HCT116 (cell line): Measurements from ENCODE around the gene LSP1. TPM values are rescaled to one million over a fixed set of nuclear protein-coding genes. Genes with fewer than 3 reads are reported as not detected.

ENCODE experiments used
- ATAC-seq: fragments of 200-7000 bp; cut with Tn5 transposase; 2 replicates; pipeline ENCODE4 v1.9.1; 2020; ENCODE audit warnings: mild to moderate bottlenecking, moderate library complexity
- BruUV-seq: library from RNA; stranded (reverse); fragments of 400-500 nt; replicated peaks from 2 replicates; lab custom pipeline; 2021; lab: Mats Ljungman, UMichigan
- CTCF ChIA-PET: fragments of 300-600 bp; sonication (Branson Sonifier 250); formaldehyde crosslinking; loops from one replicate; lab custom pipeline; 2021; ENCODE audit warnings: antibody characterized with exemption; lab: Charles Lee
- POLR2A ChIA-PET: fragments of 300-600, 350-600 bp; sonication (Branson Sonifier 250); formaldehyde crosslinking; loops from one replicate; lab custom pipeline; 2021; ENCODE audit warnings: antibody characterized with exemption; lab: Charles Lee
- RAD21 ChIA-PET, 2 experiments: fragments of 300-600 bp; sonication (Branson Sonifier 250); formaldehyde crosslinking; loops; one replicate each; lab custom pipeline; 2023; ENCODE audit warnings: low total read pairs in 2 of 2; ENCODE audit not compliant: uncharacterized antibody in 2 of 2, unreplicated experiment in 2 of 2, low non-redundant PET in 1 of 2; lab: Charles Lee
- DNase-seq: peaks from one replicate; pipeline ENCODE4 v3.0.0-alpha.2; 2010; ENCODE audit warnings: low read depth, low spot score
- H2AFZ ChIP-seq: fragments of 200-600 bp; shearing (Covaris generic), sonication (generic); 2 replicates; pipeline ENCODE4 v1.6.1; 2017; ENCODE audit warnings: low read depth, mixed run types, mixed read lengths, antibody characterized with exemption, low read length; ENCODE audit not compliant: poor library complexity, severe bottlenecking
- H3K27ac ChIP-seq: 2 replicates; pipeline ENCODE4 v1.5.1; 2012; ENCODE audit warnings: low read depth, low read length
- H3K27me3 ChIP-seq: fragments of 200-600 bp; sonication (generic); 2 replicates; pipeline ENCODE4 v1.6.1; 2016; ENCODE audit warnings: mixed run types, low read length, mixed read lengths; ENCODE audit not compliant: insufficient read depth
- H3K36me3 ChIP-seq, 2 experiments: fragments of 200-500 bp in 1 of 2; fragments of 200-600 bp in 1 of 2; sonication (Bioruptor generic) in 1 of 2; sonication (generic) in 1 of 2; 2 replicates each; pipeline versions ENCODE4 v1.5.1 to v1.6.1; 2014 to 2016; ENCODE audit warnings: low read length in 2 of 2, inconsistent platforms in 1 of 2, mixed read lengths in 1 of 2, mixed run types in 1 of 2; ENCODE audit not compliant: insufficient read depth in 2 of 2, control insufficient read depth in 1 of 2
- H3K4me1 ChIP-seq, 2 experiments: fragments of 200-600 bp in 1 of 2; sonication (generic) in 1 of 2; 2 replicates each; pipeline versions ENCODE4 v1.5.1 to v1.6.1; 2012 to 2017; ENCODE audit warnings: low read length in 2 of 2, inconsistent platforms in 1 of 2, mild to moderate bottlenecking in 1 of 2, mixed read lengths in 1 of 2, mixed run types in 1 of 2, moderate library complexity in 1 of 2; ENCODE audit not compliant: insufficient read depth in 2 of 2, control insufficient read depth in 1 of 2
- H3K4me2 ChIP-seq: fragments of 200-600 bp; sonication (generic); 2 replicates; pipeline ENCODE4 v1.6.1; 2017; ENCODE audit warnings: mixed run types, low read length, mixed read lengths
- H3K4me3 ChIP-seq, 2 experiments: fragments of 200-600 bp in 1 of 2; sonication (generic) in 1 of 2; replicated peaks in 1 of 2; 2 replicates each; pipeline ENCODE4 v1.5.1; 2011 to 2016; ENCODE audit warnings: low read length in 2 of 2, control low read depth in 1 of 2, low read depth in 1 of 2, mild to moderate bottlenecking in 1 of 2, mixed read lengths in 1 of 2, mixed run types in 1 of 2
- H3K79me2 ChIP-seq: fragments of 200-600 bp; sonication (generic); 2 replicates; pipeline ENCODE4 v1.6.1; 2017; ENCODE audit warnings: mild to moderate bottlenecking, mixed run types, low read length, moderate library complexity, mixed read lengths; ENCODE audit not compliant: insufficient read depth
- H3K9ac ChIP-seq: fragments of 200-600 bp; sonication (generic); 2 replicates; pipeline ENCODE4 v1.6.1; 2016; ENCODE audit warnings: low read length, mixed read lengths
- H3K9me2 ChIP-seq: fragments of 200-600 bp; sonication (generic), shearing (Covaris generic); 2 replicates; pipeline ENCODE4 v1.6.1; 2017; ENCODE audit warnings: mixed run types, mild to moderate bottlenecking, moderate library complexity; ENCODE audit not compliant: insufficient read depth
- H3K9me3 ChIP-seq, 2 experiments: fragments of 200-500 bp in 1 of 2; fragments of 200-600 bp in 1 of 2; sonication (Bioruptor generic) in 1 of 2; sonication (generic) in 1 of 2; 2 replicates each; pipeline ENCODE4 v1.6.1; 2014 to 2017; ENCODE audit warnings: low read length in 2 of 2, mixed read lengths in 2 of 2, inconsistent platforms in 1 of 2, low read depth in 1 of 2, mild to moderate bottlenecking in 1 of 2, mixed run types in 1 of 2, moderate library complexity in 1 of 2; ENCODE audit not compliant: control insufficient read depth in 1 of 2, insufficient read depth in 1 of 2
- H4K20me1 ChIP-seq: fragments of 200-600 bp; sonication (generic), shearing (Covaris generic); 2 replicates; pipeline ENCODE4 v1.6.1; 2017; ENCODE audit warnings: mixed run types, mild to moderate bottlenecking, moderate library complexity; ENCODE audit not compliant: insufficient read depth
- ELF1 ChIP-seq: IDR thresholded peaks from 2 replicates; pipeline ENCODE4 v1.6.1; 2012; ENCODE audit warnings: low read depth, borderline replicate concordance
- SP1 ChIP-seq: IDR thresholded peaks from 2 replicates; pipeline ENCODE4 v1.6.1; 2012; ENCODE audit warnings: low read depth
- intact Hi-C: fragments of 100-400 bp; cut with micrococcal nuclease; formaldehyde crosslinking; loops from 2 replicates; pipeline ENCODE4 v1.10.0; 2022
- total RNA-seq: library from RNA; stranded (reverse); gene quantifications from one replicate; pipeline ENCODE4 v1.2.1, GENCODE V29; 2021; ENCODE audit not compliant: unreplicated experiment
- TF ChIP-seq, protein P1 (sequence below): IDR thresholded peaks from 2 replicates; pipeline ENCODE4 v1.6.1; 2011; ENCODE audit warnings: mild to moderate bottlenecking, low read length, moderate library complexity; ENCODE audit not compliant: insufficient replicate concordance; ENCODE audit errors: extremely low read depth
- TF ChIP-seq, protein P2 (sequence below): IDR thresholded peaks from 2 replicates; pipeline ENCODE4 v1.6.1; 2012

Gene LSP1
- total RNA-seq, 1 experiment from 2014 or later = 1.3 TPM

GRCh38 chr11:1832920-1833295 lies 20.0 kb upstream of the LSP1 start:
- Histone ChIP-seq H3K9me2 (no peaks in the 10 kb centered on the region), H3K9me3 (no peaks in the 10 kb centered on the region), H2AFZ (peak overlapping the region; percentile 74), H3K9ac (peak overlapping the region; percentile 35), H3K27me3 (no peaks in the 10 kb centered on the region), H3K4me1 (peaks cover 52 to 76% of the 10 kb centered on the region in 2 experiments), H3K36me3 (no peaks in the 10 kb centered on the region), H3K79me2 (no peaks in the 10 kb centered on the region), H3K27ac (no peak overlapping the region; the same call in 1 of the 2 replicates), H3K4me3 (peak overlapping the region; percentile 31 to 55; a peak in 3 of 4 replicates), H3K4me2 (peak overlapping the region; percentile 85)
- ChIA-PET CTCF (interaction anchor here (0.6 to 5.0 kb wide), 29 partner anchors 8 to 326 kb away, joined by 3 to 259 read pairs (median 4); partner anchors contain the start of gene H19), RAD21 (interaction anchor here (0.6 to 3.1 kb wide), 16 partner anchors 8 to 319 kb away, joined by 3 to 63 read pairs (median 4); no protein-coding TSS in a partner anchor), POLR2A (interaction anchor here (1.1 to 2.3 kb wide), 2 partner anchors 140 to 180 kb away, joined by 6 to 26 read pairs; no protein-coding TSS in a partner anchor)
- intact Hi-C loops = loop anchor here (1.0 to 2.0 kb wide), 3 partner anchors 139 to 286 kb away; no protein-coding TSS in a partner anchor
- ATAC-seq (no peak), DNase-seq (no peak)
- TF ChIP-seq ELF1 (no peak), SP1 (no peak)
- TF ChIP-seq, protein P1, sequence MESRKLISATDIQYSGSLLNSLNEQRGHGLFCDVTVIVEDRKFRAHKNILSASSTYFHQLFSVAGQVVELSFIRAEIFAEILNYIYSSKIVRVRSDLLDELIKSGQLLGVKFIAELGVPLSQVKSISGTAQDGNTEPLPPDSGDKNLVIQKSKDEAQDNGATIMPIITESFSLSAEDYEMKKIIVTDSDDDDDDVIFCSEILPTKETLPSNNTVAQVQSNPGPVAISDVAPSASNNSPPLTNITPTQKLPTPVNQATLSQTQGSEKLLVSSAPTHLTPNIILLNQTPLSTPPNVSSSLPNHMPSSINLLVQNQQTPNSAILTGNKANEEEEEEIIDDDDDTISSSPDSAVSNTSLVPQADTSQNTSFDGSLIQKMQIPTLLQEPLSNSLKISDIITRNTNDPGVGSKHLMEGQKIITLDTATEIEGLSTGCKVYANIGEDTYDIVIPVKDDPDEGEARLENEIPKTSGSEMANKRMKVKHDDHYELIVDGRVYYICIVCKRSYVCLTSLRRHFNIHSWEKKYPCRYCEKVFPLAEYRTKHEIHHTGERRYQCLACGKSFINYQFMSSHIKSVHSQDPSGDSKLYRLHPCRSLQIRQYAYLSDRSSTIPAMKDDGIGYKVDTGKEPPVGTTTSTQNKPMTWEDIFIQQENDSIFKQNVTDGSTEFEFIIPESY = no peak
- TF ChIP-seq, protein P2, sequence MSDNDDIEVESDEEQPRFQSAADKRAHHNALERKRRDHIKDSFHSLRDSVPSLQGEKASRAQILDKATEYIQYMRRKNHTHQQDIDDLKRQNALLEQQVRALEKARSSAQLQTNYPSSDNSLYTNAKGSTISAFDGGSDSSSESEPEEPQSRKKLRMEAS = no peak
- TF ChIP-seq, all 23 proteins: peak for 0
- no peaks in the 10 kb centered on the region for H4K20me1 ChIP-seq
- no TSS peak for BruUV-seq
